ENCODE data around the gene PACRG.

The PACRG gene

DNA sequence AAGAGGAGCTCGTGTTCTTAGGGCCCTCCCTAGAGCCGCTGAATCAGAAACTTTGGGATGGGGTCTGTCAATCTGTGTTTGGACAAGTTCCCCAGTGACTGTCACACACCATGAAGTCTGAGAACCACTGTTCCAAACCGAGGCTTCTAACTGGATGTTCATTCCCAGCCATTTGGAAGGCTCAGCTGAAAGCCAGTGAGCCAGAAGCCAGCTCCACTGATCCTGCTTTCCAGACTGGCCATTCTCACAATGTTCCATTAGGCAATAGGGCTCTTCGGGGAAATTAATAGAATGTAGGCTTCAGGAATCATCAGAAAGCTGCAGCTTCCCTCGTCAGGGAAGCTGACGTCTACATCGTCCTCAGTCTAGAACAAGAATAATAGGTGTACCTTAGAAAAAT, 595.9 kb downstream of the PACRG start:
- Histone ChIP-seq H3K36me3 (no peaks in the 10 kb centered on the region), H3K4me3 (ENCODE audit: low read depth in 1 of 2, low read length in 1 of 2) (no peak overlapping the region), H3K27ac (no peak overlapping the region), H3K4me1 (ENCODE audit: control insufficient read depth in 1 of 2, insufficient read depth in 1 of 2, low read depth in 1 of 2, low read length in 1 of 2) (no peaks in the 10 kb centered on the region), H3K27me3 (peaks cover 15% of the 10 kb centered on the region), H3K9me3 (no peaks in the 10 kb centered on the region)
- TF ChIP-seq, protein P1, sequence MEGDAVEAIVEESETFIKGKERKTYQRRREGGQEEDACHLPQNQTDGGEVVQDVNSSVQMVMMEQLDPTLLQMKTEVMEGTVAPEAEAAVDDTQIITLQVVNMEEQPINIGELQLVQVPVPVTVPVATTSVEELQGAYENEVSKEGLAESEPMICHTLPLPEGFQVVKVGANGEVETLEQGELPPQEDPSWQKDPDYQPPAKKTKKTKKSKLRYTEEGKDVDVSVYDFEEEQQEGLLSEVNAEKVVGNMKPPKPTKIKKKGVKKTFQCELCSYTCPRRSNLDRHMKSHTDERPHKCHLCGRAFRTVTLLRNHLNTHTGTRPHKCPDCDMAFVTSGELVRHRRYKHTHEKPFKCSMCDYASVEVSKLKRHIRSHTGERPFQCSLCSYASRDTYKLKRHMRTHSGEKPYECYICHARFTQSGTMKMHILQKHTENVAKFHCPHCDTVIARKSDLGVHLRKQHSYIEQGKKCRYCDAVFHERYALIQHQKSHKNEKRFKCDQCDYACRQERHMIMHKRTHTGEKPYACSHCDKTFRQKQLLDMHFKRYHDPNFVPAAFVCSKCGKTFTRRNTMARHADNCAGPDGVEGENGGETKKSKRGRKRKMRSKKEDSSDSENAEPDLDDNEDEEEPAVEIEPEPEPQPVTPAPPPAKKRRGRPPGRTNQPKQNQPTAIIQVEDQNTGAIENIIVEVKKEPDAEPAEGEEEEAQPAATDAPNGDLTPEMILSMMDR (IDR thresholded peaks at IDR 0.05): no peak

DNA sequence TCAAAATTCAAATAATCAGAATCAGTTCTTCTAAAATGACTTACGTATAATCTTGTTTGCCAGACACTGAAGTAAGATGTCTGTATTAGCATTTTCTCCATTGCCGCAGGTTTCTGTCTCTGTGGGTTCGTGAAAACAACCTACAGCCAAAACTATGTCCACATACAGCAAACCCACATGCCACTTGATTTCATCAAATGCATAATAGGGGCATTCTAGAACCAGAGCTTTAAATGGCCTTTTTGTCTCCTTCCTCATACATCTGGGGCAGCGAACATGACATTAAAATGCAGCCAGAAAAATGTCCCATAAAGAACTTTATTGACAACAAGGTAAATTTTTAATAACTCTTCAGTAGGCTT, 596.5 kb downstream of the PACRG start:
- Histone ChIP-seq H3K27ac (no peak overlapping the region), H3K27me3 (peaks cover 15% of the 10 kb centered on the region), H3K4me3 (ENCODE audit: low read depth in 1 of 2, low read length in 1 of 2) (no peak overlapping the region), H3K4me1 (ENCODE audit: control insufficient read depth in 1 of 2, insufficient read depth in 1 of 2, low read depth in 1 of 2, low read length in 1 of 2) (no peaks in the 10 kb centered on the region), H3K36me3 (no peaks in the 10 kb centered on the region), H3K9me3 (no peaks in the 10 kb centered on the region)
- TF ChIP-seq, protein P1 (IDR thresholded peaks at IDR 0.05): no peak

DNA sequence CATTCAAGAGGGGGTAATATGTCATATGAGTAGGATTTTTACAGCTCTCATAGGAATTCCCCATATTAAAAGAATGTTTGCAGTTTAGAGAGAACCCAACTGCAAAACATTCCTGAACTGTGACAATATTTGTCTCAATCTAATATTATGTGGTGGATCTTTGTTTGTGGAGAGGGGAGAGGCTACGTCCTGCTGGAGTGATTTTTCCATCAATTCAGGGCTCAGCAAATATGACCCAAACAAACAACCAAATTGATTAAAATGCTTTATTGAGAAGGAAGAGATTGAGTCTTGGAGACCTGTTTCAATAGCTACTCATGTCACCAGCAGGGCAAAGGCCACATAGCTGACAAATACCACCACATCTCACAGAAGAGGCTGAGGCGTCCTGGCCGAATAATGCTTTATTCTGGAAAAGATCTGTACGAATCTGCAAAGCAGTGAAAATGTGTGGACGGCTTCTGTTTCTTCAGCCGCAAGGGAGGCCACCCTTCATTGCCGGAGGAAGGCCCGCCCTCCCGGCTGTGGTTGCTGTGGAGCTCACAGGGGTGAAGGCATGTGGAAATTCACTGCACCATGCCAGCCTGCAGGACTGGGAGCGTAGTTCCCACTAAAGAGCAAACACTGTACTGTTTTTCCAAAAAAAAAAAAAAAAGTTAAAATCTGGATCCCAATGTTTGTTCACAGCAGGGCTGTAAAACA, 597.1 kb downstream of the PACRG start:
- Histone ChIP-seq H3K27me3 (peaks cover 15% of the 10 kb centered on the region), H3K9me3 (no peaks in the 10 kb centered on the region), H3K4me3 (ENCODE audit: low read depth in 1 of 2, low read length in 1 of 2) (no peak overlapping the region), H3K36me3 (no peaks in the 10 kb centered on the region), H3K4me1 (ENCODE audit: control insufficient read depth in 1 of 2, insufficient read depth in 1 of 2, low read depth in 1 of 2, low read length in 1 of 2) (no peaks in the 10 kb centered on the region), H3K27ac (no peak overlapping the region)
- TF ChIP-seq, protein P1 (IDR thresholded peaks at IDR 0.05): no peak

DNA sequence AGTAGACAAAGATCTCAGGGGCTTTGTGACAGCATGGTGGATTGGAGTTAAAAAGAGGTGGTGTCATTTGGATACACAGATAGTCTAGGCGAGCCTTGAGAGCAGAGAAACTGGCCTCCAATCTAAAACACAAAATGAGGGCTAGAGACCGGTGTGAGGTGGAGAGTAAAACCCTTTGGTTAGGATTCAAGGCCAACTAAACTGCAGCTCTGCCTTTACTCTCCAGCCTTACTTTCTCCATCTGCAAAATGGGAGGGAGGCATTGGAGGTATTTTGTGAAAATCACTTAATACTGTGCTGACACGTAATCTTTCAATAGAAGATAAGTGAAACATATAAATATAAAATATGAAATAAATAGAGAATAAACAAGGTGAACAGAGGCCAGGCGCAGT, 597.6 kb downstream of the PACRG start:
- H3K4me1 ChIP-seq (ENCODE audit: control insufficient read depth in 1 of 2, insufficient read depth in 1 of 2, low read depth in 1 of 2, low read length in 1 of 2): no peaks in the 10 kb centered on the region
- H3K4me3 ChIP-seq (ENCODE audit: low read depth in 1 of 2, low read length in 1 of 2): no peak overlapping the region
- H3K27ac ChIP-seq: no peak overlapping the region
- H3K9me3 ChIP-seq: no peaks in the 10 kb centered on the region
- TF ChIP-seq, protein P1 (IDR thresholded peaks at IDR 0.05): no peak
- H3K36me3 ChIP-seq: no peaks in the 10 kb centered on the region
- peaks cover 15% of the 10 kb centered on the region for H3K27me3 ChIP-seq

DNA sequence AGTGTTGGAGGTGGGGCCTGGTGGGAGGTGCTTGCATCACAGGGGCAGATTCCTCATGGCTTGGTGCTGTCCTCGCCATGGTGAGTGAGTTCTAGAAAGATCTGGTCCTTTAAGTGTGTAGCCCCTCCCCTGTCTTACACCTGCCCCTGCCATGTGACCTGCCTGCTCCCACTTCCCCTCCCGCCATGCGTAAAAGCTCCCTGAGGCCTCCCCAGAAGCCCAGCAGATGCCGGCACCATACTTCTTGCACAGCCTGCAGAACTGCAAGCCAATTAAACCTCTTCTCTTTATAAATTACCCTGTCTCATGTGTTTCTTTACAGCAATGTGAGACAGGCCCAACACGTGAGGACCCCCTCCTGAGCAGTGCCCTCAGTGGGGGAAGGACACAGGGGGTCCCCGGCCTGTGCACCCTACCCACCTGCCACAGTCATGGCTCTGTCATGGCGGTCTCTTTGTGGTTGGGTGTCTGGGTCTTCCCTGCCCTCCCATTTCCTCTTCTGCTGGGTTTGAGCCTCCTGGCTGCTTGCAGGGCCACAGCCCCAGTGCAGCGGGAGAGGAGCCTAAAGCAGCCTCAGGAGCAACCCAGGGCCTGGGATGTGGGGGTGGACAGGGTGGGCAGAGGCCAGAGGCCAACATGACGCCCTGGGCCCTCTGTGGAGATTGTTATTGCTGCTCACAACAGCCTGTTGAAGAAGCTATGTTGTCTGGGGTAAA, 599.5 kb downstream of the PACRG start:
- H3K4me1 ChIP-seq (ENCODE audit: control insufficient read depth in 1 of 2, insufficient read depth in 1 of 2, low read depth in 1 of 2, low read length in 1 of 2): no peaks in the 10 kb centered on the region
- H3K36me3 ChIP-seq: no peaks in the 10 kb centered on the region
- TF ChIP-seq, protein P1 (IDR thresholded peaks at IDR 0.05): no peak
- no peak overlapping the region for H3K27ac ChIP-seq
- no peak overlapping the region for H3K4me3 ChIP-seq (ENCODE audit: low read depth in 1 of 2, low read length in 1 of 2)
- no peaks in the 10 kb centered on the region for H3K9me3 ChIP-seq
- H3K27me3 ChIP-seq: peaks cover 15% of the 10 kb centered on the region

Measured in neutrophil (primary cell).